HCT116 (cell line): ENCODE data around the gene RAB34. TPM values are rescaled to one million over a fixed set of nuclear protein-coding genes. Genes with fewer than 3 reads are reported as not detected.
A peak's percentile ranks its signal among the peaks of the same experiment; 100 is the strongest.

Source experiments
- ATAC-seq: fragments of 200-7000 bp; cut with Tn5 transposase; 2 replicates; pipeline ENCODE4 v1.9.1; 2020; ENCODE audit warnings: mild to moderate bottlenecking, moderate library complexity
- BruUV-seq: library from RNA; stranded (reverse); fragments of 400-500 nt; replicated peaks from 2 replicates; lab custom pipeline; 2021; lab: Mats Ljungman, UMichigan
- CTCF ChIA-PET: fragments of 300-600 bp; sonication (Branson Sonifier 250); formaldehyde crosslinking; loops from one replicate; lab custom pipeline; 2021; ENCODE audit warnings: antibody characterized with exemption; lab: Charles Lee
- POLR2A ChIA-PET: fragments of 300-600, 350-600 bp; sonication (Branson Sonifier 250); formaldehyde crosslinking; loops from one replicate; lab custom pipeline; 2021; ENCODE audit warnings: antibody characterized with exemption; lab: Charles Lee
- RAD21 ChIA-PET, 2 experiments: fragments of 300-600 bp; sonication (Branson Sonifier 250); formaldehyde crosslinking; loops; one replicate each; lab custom pipeline; 2023; ENCODE audit warnings: low total read pairs in 2 of 2; ENCODE audit not compliant: uncharacterized antibody in 2 of 2, unreplicated experiment in 2 of 2, low non-redundant PET in 1 of 2; lab: Charles Lee
- DNase-seq: peaks from one replicate; pipeline ENCODE4 v3.0.0-alpha.2; 2010; ENCODE audit warnings: low read depth, low spot score
- H2AFZ ChIP-seq: fragments of 200-600 bp; shearing (Covaris generic), sonication (generic); 2 replicates; pipeline ENCODE4 v1.6.1; 2017; ENCODE audit warnings: low read depth, mixed run types, mixed read lengths, antibody characterized with exemption, low read length; ENCODE audit not compliant: poor library complexity, severe bottlenecking
- H3K27ac ChIP-seq: 2 replicates; pipeline ENCODE4 v1.5.1; 2012; ENCODE audit warnings: low read depth, low read length
- H3K27me3 ChIP-seq: fragments of 200-600 bp; sonication (generic); 2 replicates; pipeline ENCODE4 v1.6.1; 2016; ENCODE audit warnings: mixed run types, low read length, mixed read lengths; ENCODE audit not compliant: insufficient read depth
- H3K36me3 ChIP-seq, 2 experiments: fragments of 200-500 bp in 1 of 2; fragments of 200-600 bp in 1 of 2; sonication (Bioruptor generic) in 1 of 2; sonication (generic) in 1 of 2; 2 replicates each; pipeline versions ENCODE4 v1.5.1 to v1.6.1; 2014 to 2016; ENCODE audit warnings: low read length in 2 of 2, inconsistent platforms in 1 of 2, mixed read lengths in 1 of 2, mixed run types in 1 of 2; ENCODE audit not compliant: insufficient read depth in 2 of 2, control insufficient read depth in 1 of 2
- H3K4me1 ChIP-seq, 2 experiments: fragments of 200-600 bp in 1 of 2; sonication (generic) in 1 of 2; 2 replicates each; pipeline versions ENCODE4 v1.5.1 to v1.6.1; 2012 to 2017; ENCODE audit warnings: low read length in 2 of 2, inconsistent platforms in 1 of 2, mild to moderate bottlenecking in 1 of 2, mixed read lengths in 1 of 2, mixed run types in 1 of 2, moderate library complexity in 1 of 2; ENCODE audit not compliant: insufficient read depth in 2 of 2, control insufficient read depth in 1 of 2
- H3K4me2 ChIP-seq: fragments of 200-600 bp; sonication (generic); 2 replicates; pipeline ENCODE4 v1.6.1; 2017; ENCODE audit warnings: mixed run types, low read length, mixed read lengths
- H3K4me3 ChIP-seq, 2 experiments: fragments of 200-600 bp in 1 of 2; sonication (generic) in 1 of 2; replicated peaks in 1 of 2; 2 replicates each; pipeline ENCODE4 v1.5.1; 2011 to 2016; ENCODE audit warnings: low read length in 2 of 2, control low read depth in 1 of 2, low read depth in 1 of 2, mild to moderate bottlenecking in 1 of 2, mixed read lengths in 1 of 2, mixed run types in 1 of 2
- H3K79me2 ChIP-seq: fragments of 200-600 bp; sonication (generic); 2 replicates; pipeline ENCODE4 v1.6.1; 2017; ENCODE audit warnings: mild to moderate bottlenecking, mixed run types, low read length, moderate library complexity, mixed read lengths; ENCODE audit not compliant: insufficient read depth
- H3K9ac ChIP-seq: fragments of 200-600 bp; sonication (generic); 2 replicates; pipeline ENCODE4 v1.6.1; 2016; ENCODE audit warnings: low read length, mixed read lengths
- H3K9me2 ChIP-seq: fragments of 200-600 bp; sonication (generic), shearing (Covaris generic); 2 replicates; pipeline ENCODE4 v1.6.1; 2017; ENCODE audit warnings: mixed run types, mild to moderate bottlenecking, moderate library complexity; ENCODE audit not compliant: insufficient read depth
- H3K9me3 ChIP-seq, 2 experiments: fragments of 200-500 bp in 1 of 2; fragments of 200-600 bp in 1 of 2; sonication (Bioruptor generic) in 1 of 2; sonication (generic) in 1 of 2; 2 replicates each; pipeline ENCODE4 v1.6.1; 2014 to 2017; ENCODE audit warnings: low read length in 2 of 2, mixed read lengths in 2 of 2, inconsistent platforms in 1 of 2, low read depth in 1 of 2, mild to moderate bottlenecking in 1 of 2, mixed run types in 1 of 2, moderate library complexity in 1 of 2; ENCODE audit not compliant: control insufficient read depth in 1 of 2, insufficient read depth in 1 of 2
- H4K20me1 ChIP-seq: fragments of 200-600 bp; sonication (generic), shearing (Covaris generic); 2 replicates; pipeline ENCODE4 v1.6.1; 2017; ENCODE audit warnings: mixed run types, mild to moderate bottlenecking, moderate library complexity; ENCODE audit not compliant: insufficient read depth
- CTCF ChIP-seq, 3 experiments: fragments of 200-600 bp in 1 of 3; sonication (generic) in 1 of 3; IDR thresholded peaks in 2 of 3; conservative IDR thresholded peaks in 1 of 3; 2 replicates each; pipeline ENCODE4 v1.5.1; 2012 to 2017; ENCODE audit warnings: low read depth in 2 of 3, low read length in 2 of 3, antibody characterized with exemption in 1 of 3, borderline replicate concordance in 1 of 3, control low read depth in 1 of 3, mild to moderate bottlenecking in 1 of 3, mixed read lengths in 1 of 3, mixed run types in 1 of 3, moderate library complexity in 1 of 3; ENCODE audit not compliant: insufficient read depth in 1 of 3
- EZH2phosphoT487 ChIP-seq: fragments of 200-600 bp; IDR thresholded peaks from 2 replicates; pipeline ENCODE4 v1.6.1; 2018; ENCODE audit warnings: antibody characterized with exemption, borderline replicate concordance
- FOSL1 ChIP-seq: IDR thresholded peaks from 2 replicates; pipeline ENCODE4 v1.6.1; 2012; ENCODE audit warnings: low read depth
- MAX ChIP-seq: IDR thresholded peaks from 2 replicates; pipeline ENCODE4 v1.6.1; 2012
- POLR2A ChIP-seq: IDR thresholded peaks from 2 replicates; pipeline ENCODE4 v1.7.0; 2011; ENCODE audit warnings: borderline replicate concordance; ENCODE audit not compliant: insufficient read depth, insufficient read length; ENCODE audit errors: extremely low read depth
- RAD21 ChIP-seq: IDR thresholded peaks from 2 replicates; pipeline ENCODE4 v1.6.1; 2012; ENCODE audit warnings: low read depth, mild to moderate bottlenecking
- REST ChIP-seq: IDR thresholded peaks from 2 replicates; pipeline ENCODE4 v1.6.1; 2012; ENCODE audit warnings: low read depth
- SIN3A ChIP-seq: IDR thresholded peaks from 2 replicates; pipeline ENCODE4 v1.6.1; 2012; ENCODE audit warnings: low read depth
- SP1 ChIP-seq: IDR thresholded peaks from 2 replicates; pipeline ENCODE4 v1.6.1; 2012; ENCODE audit warnings: low read depth
- ZNF274 ChIP-seq: fragments of 200-500 bp; sonication (Bioruptor generic); IDR thresholded peaks from 2 replicates; pipeline ENCODE4 v1.6.1; 2014; ENCODE audit warnings: mild to moderate bottlenecking, low read depth, low read length, inconsistent platforms
- intact Hi-C: fragments of 100-400 bp; cut with micrococcal nuclease; formaldehyde crosslinking; loops from 2 replicates; pipeline ENCODE4 v1.10.0; 2022
- total RNA-seq: library from RNA; stranded (reverse); gene quantifications from one replicate; pipeline ENCODE4 v1.2.1, GENCODE V29; 2021; ENCODE audit not compliant: unreplicated experiment

Gene RAB34
- total RNA-seq, 1 experiment from 2014 or later: 0.59 TPM

- no peaks in the 10 kb centered on the region for H3K9me3 ChIP-seq
- no peak overlapping the region for H3K4me3 ChIP-seq
- H3K9me2 ChIP-seq: no peaks in the 10 kb centered on the region
- ChIA-PET CTCF (interaction anchor here (0.6 to 5.6 kb wide), 40 partner anchors 9 to 353 kb away, joined by 3 to 61 read pairs (median 4); partner anchors contain the start of genes DHRS13, FAM222B, NEK8 and PHF12), POLR2A (interaction anchor here (0.7 to 1.0 kb wide), 5 partner anchors 11 to 46 kb away, joined by 3 to 6 read pairs (median 4); partner anchors contain the start of gene TLCD1), RAD21 (interaction anchor here (0.6 to 2.3 kb wide), 11 partner anchors 23 to 116 kb away, joined by 3 to 10 read pairs (median 4); partner anchors contain the start of gene TLCD1 (in 2 of the 2))
- H3K79me2 ChIP-seq: peaks cover 11% of the 10 kb centered on the region; the same call in 1 of the 2 replicates
- no peak overlapping the region for H3K4me2 ChIP-seq
- H4K20me1 ChIP-seq: no peaks in the 10 kb centered on the region
- intact Hi-C loops: loop anchor here (1.0 to 10.0 kb wide), 4 partner anchors 115 to 351 kb away; partner anchors contain the start of gene DHRS13
- peak; percentile 78 for ATAC-seq
- DNase-seq: peak; percentile 53
- no peak overlapping the region for H2AFZ ChIP-seq
- no peak overlapping the region for H3K27ac ChIP-seq
- TF ChIP-seq SP1 (no peak), CTCF (IDR thresholded peaks at IDR 0.05 in 2 of 3, conservative IDR thresholded peaks at IDR 0.05 in 1 of 3; ENCODE audit: borderline replicate concordance in 1 of 3, insufficient read depth in 1 of 3, low read depth in 2 of 3, low read length in 2 of 3) (peak; percentile 79 to 95 (median 85)), POLR2A (no peak), RAD21 (peak; percentile 89), FOSL1 (no peak), MAX (no peak), ZNF274 (no peak), EZH2phosphoT487 (no peak), SIN3A (0 out of 2 replicates have a peak, but pooled peaks have one; percentile 0), REST (no peak)
- no peak overlapping the region for H3K9ac ChIP-seq
- peaks cover 4 to 19% of the 10 kb centered on the region in 2 experiments; a peak in 3 of 4 replicates for H3K36me3 ChIP-seq
- H3K27me3 ChIP-seq: no peaks in the 10 kb centered on the region
- no TSS peak for BruUV-seq
- peaks cover 0 to 13% of the 10 kb centered on the region in 2 experiments; a peak in 3 of 4 replicates for H3K4me1 ChIP-seq
These were observed 46.2 kb upstream of the RAB34 start for GRCh38 chr17:28763804-28764266.
